A673 (cell line): Measurements from ENCODE around the gene VSTM4.

Source experiments
- CTCF ChIP-seq: fragments of 300-800, 200-600 bp; sonication (generic); conservative IDR thresholded peaks from 2 replicates; pipeline ENCODE4 v1.5.1; 2017; ENCODE audit warnings: low read depth, mild to moderate bottlenecking, antibody characterized with exemption, low read length, moderate library complexity, mixed read lengths
- EZH2 ChIP-seq: fragments of 200-600 bp; sonication (generic); IDR thresholded peaks from 2 replicates; pipeline ENCODE4 v1.6.1; 2017; ENCODE audit warnings: borderline replicate concordance, low read depth, mild to moderate bottlenecking, mixed read lengths, antibody characterized with exemption, low read length; ENCODE audit not compliant: poor library complexity, severe bottlenecking

GRCh38 chr10:49158915-49159314 is 43.6 kb upstream of the VSTM4 start:
- no peak for TF ChIP-seq CTCF
- no peak for TF ChIP-seq EZH2
